HG03354 (cell line): ENCODE data around the gene NAA10.

Experiments
- ATAC-seq: cut with Tn5 transposase; IDR thresholded peaks from one replicate; pipeline ENCODE4 v1.9.1; 2021; ENCODE audit warnings: mild to moderate bottlenecking; ENCODE audit not compliant: unreplicated experiment, poor library complexity, severe bottlenecking

The NAA10 gene

DNA sequence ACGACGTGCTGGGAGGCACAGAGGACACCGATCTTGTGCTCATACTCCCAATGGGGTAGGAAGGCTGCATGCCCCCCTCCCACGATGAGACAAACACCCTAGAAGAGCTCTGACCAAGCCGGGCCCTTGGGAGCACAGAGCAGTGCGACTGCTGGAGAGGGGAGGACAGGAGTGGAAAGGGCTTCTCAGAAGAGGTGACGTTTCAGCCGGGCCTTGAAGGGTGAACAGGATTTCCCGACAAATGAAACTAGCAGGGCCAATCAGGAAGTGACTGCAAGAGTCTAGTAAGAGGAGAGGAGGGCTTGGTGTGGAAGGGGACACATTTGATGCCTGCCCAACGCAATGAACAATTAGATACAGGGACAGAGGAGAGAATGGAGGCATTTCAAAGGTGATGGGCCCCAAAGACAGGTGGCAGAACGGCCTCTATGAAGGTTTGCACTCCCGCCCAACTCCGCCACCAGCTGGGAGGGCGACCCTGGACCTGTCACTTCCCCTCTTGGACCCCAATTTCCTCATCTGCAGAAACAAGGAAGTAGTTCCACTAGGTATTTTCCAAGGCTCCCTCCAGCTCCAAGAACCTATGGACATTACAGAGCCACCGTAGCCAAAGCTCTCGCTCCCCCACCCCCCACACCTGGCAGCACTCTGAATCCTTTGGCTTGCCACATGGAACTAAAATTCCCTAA, 32.8 kb upstream of the NAA10 start:
- no peak for ATAC-seq

GRCh38 chrX:153966841-153967535, 32.2 kb upstream of the NAA10 start:
- no peak for ATAC-seq

DNA sequence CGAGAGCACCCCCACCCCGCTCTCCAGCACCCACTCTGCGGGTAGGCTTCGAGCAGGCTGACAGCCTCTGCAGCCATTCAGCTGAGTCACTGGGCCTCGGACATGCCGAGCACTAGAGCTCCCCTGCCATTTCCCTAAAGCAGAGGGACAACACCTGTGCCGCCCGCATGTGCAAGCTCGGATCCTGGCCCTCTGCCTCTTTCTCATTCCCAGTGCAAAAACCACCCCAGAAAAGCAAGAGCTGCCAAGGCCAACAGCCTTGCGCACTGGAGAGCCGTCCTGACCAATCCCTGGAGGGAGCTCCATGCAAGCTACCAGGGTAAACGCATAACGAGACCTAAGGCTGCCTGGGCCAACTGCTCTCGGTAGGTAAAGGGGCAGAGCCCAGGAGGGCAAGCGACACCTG, 31.4 kb upstream of the NAA10 start:
- no peak for ATAC-seq

GRCh38 chrX:153965406-153965805, 30.6 kb upstream of the NAA10 start:
- no peak for ATAC-seq

DNA sequence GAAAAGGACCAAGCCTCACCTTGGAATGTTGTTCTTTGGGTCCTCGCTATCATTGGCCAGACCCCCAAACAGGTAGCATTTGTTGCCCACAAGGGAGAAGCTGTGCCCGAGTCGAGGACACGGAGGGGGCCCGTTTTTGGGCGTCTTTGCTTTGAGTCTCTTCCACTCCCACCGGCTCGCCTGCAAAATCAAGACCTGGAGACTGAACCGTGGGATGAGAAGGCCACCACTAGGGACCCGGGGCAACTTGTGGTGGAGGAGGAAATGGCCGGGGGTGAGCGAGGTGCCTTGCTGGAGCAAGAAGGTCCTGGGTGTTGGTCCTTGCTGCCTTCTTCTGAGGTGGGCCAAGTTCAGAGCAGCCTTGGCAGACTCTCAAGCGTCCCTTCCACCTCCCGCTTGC, 29.3 kb upstream of the NAA10 start:
- no peak for ATAC-seq

- ATAC-seq, result no peak
Measured at GRCh38 chrX:153963546-153963945, 28.7 kb upstream of the NAA10 start.

DNA sequence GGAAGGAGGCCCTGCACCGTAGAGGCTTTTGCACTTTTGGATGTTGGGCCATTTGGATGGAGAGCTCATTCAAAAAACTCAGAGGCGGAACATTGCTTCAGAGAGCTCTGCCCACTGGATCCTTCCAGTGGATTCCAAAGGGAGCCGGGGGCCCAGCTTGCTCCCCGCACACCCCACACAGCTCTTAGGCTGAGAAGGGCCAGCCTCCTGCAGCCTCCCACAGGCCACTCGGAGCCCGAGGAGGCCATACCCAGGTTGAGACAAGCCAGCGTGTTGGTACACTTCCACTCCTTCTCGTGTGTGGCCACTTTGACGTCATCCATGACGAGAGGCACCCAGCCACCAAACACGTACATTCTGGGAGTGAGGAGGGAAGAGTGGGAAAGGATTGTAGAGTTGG, 26.5 kb upstream of the NAA10 start:
- ATAC-seq, result no peak

- no peak for ATAC-seq
Measured at GRCh38 chrX:153960786-153961185, 25.9 kb upstream of the NAA10 start.

DNA sequence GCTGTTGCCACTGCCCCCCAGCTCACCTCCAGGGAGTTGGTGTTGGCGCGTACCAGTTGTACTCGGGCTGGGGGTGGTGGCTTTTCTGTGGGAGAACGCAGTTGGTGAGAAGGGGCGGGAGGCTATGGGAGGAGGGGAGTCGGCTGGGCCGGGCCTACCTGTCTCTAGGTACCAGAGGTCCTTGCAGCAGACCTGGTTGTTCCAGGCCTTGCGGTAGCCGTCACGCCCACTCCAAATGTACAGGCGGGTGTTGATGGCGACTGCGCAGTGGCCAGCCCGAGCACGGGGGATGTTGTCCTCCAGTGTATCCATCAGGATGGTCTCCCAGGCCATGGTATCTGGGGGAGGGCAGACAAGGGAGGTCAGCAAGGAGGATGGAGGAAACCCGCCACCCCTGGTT, 25.2 kb upstream of the NAA10 start:
- ATAC-seq, result no peak

GRCh38 chrX:153959649-153960048, 24.8 kb upstream of the NAA10 start:
- no peak for ATAC-seq

- no peak for ATAC-seq
Measured at GRCh38 chrX:153958605-153959004, 23.8 kb upstream of the NAA10 start.

- ATAC-seq, result no peak
Measured at GRCh38 chrX:153957224-153957623, 22.4 kb upstream of the NAA10 start.

GRCh38 chrX:153956044-153956907, 21.4 kb upstream of the NAA10 start:
- ATAC-seq, result no peak

- ATAC-seq, result no peak
Measured at GRCh38 chrX:153955228-153955732, 20.4 kb upstream of the NAA10 start.

GRCh38 chrX:153954558-153955227, 19.9 kb upstream of the NAA10 start:
- no peak for ATAC-seq

GRCh38 chrX:153953892-153954557, 19.2 kb upstream of the NAA10 start:
- no peak for ATAC-seq

GRCh38 chrX:153953342-153953830, 18.5 kb upstream of the NAA10 start:
- ATAC-seq, result peak; percentile 78

DNA sequence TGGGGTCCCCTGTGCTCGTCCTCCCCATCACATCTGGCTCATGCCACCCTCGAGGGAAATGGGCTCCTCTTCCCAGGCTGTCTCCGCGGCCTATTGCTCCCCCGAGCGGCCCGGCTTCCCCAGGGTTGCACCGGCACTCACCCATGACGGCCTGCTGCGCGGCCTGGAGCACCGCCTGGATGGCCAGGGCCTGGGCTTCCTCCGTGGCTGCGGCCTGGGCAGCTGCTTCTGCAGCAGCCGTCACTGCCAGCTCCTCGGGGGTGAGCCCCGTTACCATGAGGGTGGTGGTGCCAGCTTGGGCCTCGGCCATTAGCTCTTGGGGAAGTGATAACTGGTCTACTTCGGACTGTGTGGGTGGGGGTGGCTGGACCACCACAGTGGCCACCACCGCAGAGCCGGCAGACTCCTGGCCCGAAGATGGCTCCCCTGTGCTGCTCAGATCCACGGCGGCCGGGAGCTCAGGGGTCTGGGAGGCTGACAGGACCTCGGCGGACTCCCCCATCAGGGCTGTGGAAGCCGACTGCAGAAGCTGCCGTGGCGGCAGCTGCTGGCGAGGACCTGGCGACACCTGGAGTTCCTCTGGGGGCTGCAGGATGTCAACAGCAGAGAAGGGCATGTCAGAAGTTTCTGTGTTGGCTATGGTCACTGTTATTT, 17.7 kb upstream of the NAA10 start:
- ATAC-seq, result no peak
